Measurements from ENCODE around the gene GSE1. TPM values are rescaled to one million over a fixed set of nuclear protein-coding genes. Genes with fewer than 3 reads are reported as not detected.

Gene GSE1
- total RNA-seq, 2 donors from 2014 or later, result 57.2 to 62.5 TPM

DNA sequence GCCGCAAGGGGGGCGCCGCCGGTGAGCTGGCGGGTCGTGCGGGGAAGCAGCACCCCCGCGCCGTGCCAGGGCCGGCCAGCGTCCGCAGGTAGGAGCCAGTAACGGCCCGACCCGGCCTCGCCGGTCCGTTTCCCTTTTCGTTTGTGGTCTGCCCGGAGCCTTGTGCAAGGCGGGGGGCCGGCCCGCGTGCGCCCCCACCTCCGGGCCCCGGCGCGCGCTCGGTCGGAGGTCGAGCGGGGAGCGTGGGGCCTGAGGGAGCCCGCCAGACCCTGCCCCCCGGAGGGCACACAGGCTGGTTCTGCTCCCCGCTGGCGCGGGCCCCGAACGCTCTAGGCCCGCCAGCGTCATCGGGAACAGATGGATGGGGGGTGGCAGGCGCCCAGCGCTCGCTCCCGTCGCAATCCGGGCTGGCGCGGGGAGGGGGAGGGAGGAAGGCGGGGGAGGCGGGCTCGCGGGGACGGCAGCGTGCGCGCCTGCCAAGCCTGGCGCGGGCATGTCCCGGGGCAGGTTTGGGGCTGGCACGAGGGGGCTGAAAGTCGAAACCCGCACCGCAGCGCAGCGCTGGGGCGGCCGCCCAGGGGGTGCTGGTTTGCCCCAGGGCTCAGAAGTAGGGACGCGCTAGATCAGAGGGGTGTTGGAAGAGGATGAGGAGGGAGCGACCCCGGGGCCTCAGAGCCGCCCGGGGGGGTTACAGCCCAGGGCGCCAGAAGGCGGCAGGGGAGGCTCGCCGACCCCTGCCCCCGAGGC lies 1.5 kb upstream of the GSE1 start:
- intact Hi-C loops (cut with DNase I), result loop anchor here (2.0 to 10.0 kb wide), 3 partner anchors 191 to 497 kb away; partner anchors contain the start of gene CIBAR2 (in 1 of the 2)

DNA sequence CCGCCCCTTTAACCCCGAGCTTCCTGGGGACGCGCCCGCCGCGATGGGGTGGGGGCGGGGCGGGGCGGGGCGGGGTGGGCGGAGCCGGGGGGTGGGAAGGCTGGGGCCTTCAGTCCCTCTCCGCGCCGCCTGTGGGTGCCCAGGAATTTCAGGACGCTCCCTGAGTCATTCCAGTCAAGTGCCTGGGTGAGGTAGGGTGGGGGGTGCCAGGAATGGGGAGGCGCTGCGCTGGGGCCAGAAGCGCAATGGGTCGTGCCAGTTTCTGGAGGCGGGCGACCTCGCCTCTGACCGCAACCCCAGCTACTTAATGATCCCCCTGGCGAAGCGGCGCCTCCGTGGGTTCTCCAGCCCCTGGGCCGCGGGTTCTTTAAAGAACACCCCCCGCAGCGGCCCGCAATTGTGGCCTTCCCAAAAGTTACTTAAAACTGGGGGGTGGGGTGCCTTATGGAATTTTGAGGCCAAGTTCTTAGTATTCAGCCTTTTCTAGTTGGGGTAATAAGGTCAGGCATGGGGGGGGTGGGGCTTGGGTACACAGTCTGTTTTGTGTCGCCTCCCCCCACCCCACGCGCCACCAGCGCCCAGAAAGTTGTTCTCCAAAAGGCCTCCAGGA lies 826 bp upstream of the GSE1 start:
- peak; percentile 90 for DNase-seq (ENCODE audit: low spot score)
- intact Hi-C loops (cut with DNase I), result loop anchor here (10.0 kb wide), 2 partner anchors 337 to 497 kb away; partner anchors contain the start of gene CIBAR2 (in 1 of the 2)

More for the DNA sequence above, 1.5 kb upstream of the GSE1 start:
- DNase-seq (ENCODE audit: low spot score), result peak; percentile 94

DNA sequence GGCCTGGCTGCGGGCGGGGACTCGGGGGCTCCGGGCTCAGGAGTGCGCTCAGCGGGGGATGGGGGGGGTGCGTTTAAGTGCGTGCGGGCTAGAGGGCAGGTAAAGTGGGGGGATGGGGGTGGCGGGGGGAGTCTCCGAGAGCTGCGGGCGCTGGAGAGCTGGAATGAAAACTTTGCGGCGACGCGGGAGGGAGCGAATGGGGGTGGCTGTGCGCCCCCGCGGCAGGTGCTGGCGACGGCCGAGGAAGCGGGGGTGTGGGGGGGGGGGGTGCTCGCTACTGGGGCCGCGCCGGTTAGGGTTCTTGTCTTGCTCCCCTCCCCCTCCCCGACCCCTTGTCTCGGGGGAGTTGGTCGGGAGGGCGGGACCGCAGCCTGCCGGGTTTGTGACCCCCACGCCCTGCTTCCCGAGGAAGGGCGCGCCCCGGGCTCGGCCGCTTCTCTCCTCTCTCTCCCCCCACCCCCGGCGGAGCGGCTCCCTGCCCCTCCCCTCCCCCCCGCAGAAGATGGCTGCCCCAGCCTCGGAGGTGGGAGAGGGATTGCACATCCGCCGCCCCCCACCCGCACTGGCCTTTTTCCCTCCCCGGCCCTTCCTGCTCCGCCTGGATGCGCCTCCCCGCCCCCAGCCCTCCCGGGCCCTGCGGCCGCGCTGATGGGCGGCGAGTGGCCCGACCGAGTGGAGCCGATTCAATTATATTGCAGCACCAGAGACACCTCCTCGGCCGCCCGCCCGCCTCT lies 649 bp downstream of the GSE1 start:
- DNase-seq (ENCODE audit: low spot score), result peak; percentile 89
- intact Hi-C loops (cut with DNase I), result loop anchor here (10.0 kb wide), 2 partner anchors 339 to 499 kb away; partner anchors contain the start of gene CIBAR2 (in 1 of the 2)

DNA sequence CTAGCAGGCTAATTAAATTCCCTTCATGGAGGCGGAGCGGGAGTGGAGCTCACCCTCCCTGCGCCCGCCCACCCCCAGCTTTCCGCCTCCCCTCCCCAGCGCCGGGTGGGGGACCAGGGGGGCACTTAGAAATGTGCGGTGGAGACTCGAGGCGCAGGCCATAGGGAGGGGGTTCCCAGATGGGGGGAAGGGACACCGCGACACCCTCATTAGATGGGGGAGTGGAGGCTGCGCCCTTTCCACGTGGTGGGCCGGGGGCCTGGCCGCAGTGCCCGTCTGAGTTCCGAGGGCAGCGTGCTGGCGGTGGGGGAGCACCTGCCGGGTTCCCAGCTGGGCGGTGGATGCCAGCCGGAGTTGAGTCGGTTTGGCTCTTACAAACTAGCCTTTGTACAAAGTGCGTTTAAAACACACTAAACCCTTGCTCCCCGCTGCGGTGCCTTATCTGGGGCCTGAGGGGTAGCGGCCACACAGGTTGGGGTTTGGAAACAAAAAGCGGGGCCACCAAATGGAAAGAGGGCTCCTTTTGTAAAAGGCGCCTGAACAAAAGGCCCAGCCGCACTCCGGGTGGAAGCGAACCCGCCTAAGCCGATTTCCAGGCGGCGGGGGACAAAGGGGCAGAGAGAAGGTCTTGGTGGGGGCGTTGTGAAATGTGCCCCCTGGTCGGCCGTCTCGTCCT lies 1.4 kb downstream of the GSE1 start:
- intact Hi-C loops (cut with DNase I), result loop anchor here (10.0 kb wide), 2 partner anchors 340 to 500 kb away; partner anchors contain the start of gene CIBAR2 (in 1 of the 2)
- DNase-seq (ENCODE audit: low spot score), result no peak

DNA sequence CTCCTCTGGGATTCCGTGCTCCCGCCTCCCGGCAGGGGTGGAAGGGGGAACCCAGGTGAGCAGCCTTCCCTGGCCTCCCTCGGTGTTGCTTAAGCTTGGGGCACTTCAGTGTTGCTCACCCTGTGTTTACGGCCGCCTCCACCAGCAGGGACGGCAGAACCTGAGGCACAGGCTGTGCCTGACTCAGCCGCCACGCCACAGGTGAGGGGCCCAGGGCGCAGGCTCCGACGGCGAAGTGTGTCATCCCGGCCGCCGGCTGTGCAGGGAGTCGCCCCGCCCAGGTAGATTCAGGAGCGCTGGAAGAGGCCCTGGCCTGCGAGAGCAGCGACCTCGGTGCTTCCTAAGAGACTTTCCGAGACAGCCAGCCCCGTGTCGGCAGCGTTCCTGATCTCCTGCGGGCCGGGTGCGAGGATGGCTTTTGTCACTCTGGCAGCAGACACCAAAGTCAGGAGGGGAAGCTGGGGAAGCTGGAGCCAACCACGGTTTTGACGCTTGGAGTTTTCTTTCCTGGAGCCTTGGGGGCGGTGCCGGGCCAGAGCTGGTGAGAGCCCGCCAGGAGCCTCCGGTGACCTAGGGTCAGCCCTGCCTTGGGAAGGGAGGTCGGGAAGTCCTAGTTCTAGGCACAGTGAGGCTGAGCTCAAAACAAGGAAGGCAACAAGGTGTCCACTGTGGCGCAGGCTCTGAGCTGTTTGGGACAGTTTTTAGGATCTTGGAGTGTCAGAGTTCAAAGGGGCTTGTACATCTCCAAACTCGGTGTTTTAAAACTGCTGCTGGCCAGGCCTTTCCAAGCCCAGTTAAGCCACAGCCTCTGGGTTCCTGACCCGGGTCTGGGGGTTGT lies 2.1 kb downstream of the GSE1 start:
- DNase-seq (ENCODE audit: low spot score), result no peak
- intact Hi-C loops (cut with DNase I), result loop anchor here (10.0 kb wide), 2 partner anchors 340 to 500 kb away; partner anchors contain the start of gene CIBAR2 (in 1 of the 2)

DNA sequence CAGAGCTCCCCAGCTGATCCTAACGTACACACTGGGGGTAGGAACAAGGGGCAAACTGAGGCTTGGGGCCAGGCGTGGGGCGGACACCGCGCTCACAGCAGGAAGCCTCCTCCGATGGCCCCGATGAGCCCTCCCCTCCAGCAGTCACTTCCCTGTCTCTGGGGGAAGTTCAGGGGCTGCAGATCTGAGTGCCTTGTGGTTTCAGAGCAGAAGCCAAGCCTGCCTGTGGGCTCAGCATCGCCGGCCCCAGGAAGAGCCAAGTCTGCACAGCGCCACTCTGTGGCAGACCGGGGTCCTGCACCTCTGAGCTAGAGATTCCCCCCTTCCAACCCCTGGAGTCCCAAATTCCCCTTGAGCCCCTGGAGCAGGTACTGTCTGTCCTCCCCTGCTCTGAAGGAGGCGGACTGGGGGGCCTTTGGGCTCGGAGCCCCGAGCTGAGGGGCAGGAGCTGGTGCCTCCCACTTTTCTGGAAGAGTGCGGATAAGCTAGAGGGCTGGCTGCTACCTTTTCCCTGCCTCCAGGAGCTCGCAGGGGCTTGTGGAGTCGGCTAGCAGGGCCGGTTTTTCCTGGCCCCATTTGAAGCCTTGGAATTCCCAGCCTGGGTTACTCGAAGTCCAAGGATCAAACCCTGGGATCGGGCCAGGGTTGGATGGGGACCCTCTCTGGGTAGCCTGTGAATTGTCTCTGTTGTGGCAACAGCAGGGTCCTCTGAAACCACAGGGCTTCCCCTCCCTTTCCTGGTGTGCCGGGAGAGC lies 2.9 kb downstream of the GSE1 start:
- DNase-seq (ENCODE audit: low spot score), result peak; percentile 95
- intact Hi-C loops (cut with DNase I), result loop anchor here (1.0 to 10.0 kb wide), 3 partner anchors 40 to 501 kb away; partner anchors contain the start of gene CIBAR2 (in 1 of the 2)

DNA sequence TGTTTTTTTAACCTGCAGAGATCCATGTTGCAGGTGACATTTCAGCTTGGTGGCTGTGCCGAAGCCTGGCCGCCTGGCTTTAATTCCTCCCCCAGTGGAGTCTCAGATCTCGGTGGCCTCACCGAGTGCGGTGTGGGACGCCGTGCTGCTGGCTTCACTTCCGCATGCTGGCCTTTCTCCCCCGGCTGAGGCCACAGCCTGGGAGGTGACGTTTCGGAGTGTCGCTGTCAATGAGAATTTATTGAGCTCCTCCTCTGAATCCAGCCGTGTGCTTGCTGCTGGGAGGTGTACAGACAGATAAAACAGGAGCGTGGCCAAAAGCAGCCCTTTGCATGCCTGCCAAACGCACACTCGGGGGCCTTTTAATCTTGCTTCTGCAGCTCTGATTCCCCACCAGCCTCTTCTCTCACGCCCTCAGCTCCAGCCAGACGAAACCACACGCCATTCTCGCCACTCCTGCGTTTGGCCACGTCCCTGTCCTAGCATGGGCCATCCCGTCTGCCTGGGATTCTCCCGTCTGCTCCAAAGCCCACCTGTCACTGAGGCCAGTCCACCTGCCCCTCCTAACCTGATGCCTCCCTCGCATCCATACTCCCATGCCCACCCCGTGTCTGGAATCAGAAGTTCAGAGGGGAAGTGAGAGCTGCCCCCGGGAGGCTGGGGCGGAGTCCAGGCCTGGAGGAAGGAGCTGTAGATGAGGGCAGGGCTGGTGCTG lies 3.6 kb downstream of the GSE1 start:
- no peak for DNase-seq (ENCODE audit: low spot score)
- intact Hi-C loops (cut with DNase I), result loop anchor here (1.0 to 10.0 kb wide), 3 partner anchors 40 to 502 kb away; partner anchors contain the start of gene CIBAR2 (in 1 of the 2)

DNA sequence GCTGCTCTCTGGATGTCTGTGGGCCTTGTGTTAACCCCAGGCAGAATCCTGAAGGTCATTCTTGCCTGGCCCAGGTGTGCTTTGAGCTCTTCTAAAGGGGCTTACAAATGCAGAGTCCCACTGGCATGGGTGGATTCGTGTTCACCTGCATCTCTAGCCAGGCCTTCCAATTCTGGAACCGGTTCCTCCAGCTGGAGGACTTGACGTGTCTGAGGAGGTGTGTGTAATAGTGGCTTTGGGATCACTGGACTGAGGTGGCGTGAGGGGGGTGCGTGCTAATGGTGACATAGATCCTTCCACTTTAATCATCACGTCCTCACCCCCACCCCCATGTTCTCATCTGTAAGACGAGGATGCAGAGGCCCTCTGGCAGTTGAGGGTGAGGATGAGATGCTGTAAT lies 4.8 kb downstream of the GSE1 start:
- DNase-seq (ENCODE audit: low spot score), result no peak
- intact Hi-C loops (cut with DNase I), result loop anchor here (10.0 kb wide), 2 partner anchors 343 to 503 kb away; partner anchors contain the start of gene CIBAR2 (in 1 of the 2)

DNA sequence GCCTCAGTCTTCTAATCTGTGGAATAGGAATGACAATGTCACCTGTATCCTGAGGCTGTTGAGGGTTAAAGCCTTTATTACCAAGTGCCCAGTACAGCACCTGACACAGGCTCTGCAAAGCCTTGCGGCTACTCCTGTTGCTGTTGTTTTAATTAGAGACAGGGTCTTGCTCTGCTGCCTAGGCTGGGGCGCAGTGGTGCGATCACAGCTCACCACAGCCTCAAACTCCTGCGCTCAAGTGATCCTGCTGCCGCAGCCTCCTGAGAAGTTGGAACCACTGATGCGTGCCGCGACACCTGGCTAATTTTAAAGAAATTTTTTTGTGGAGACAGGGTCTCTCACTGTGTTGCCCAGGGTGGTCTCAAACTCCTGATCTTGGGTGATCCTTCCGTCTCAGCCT lies 5.4 kb downstream of the GSE1 start:
- intact Hi-C loops (cut with DNase I), result loop anchor here (10.0 kb wide), 2 partner anchors 344 to 504 kb away; partner anchors contain the start of gene CIBAR2 (in 1 of the 2)
- DNase-seq (ENCODE audit: low spot score), result no peak

DNA sequence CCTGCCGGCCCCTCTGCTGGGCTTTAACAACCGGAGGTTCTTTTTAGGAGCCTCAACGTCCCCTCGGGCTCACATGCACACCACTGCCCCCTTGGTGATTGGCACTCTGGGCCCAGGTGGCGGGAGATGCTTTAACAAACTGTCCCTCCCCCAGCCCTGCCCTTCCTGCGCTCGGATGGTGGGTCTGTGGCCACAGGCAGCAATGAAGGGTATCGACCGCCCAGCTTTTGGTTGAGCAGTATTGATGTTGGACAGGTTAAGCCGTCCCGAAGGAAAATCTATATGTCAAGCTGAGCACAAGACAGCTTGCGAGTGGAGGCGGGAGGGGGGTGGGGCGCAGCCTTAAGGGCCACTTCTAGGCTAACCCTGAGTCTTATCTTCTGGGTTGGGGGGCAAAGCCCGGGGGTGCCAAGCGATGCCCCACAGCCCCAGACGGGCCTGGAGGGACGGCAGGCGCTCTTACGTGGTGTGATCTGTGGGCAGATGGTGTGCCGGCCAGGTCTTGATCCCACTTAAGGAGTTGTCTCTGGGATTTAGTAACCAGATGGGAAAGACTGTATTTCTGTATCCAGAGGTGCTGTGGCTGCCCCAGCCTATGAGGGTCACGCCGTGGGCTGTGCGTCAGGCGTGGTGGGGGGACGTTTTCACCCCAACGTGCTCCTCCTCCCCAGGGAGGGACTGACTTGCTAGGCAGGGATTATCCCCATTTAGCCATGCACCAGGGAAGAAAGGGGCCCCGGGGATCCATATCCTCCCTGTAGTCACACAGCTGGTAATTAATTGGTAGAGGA lies 6.2 kb downstream of the GSE1 start:
- DNase-seq (ENCODE audit: low spot score), result no peak
- intact Hi-C loops (cut with DNase I), result loop anchor here (10.0 kb wide), 2 partner anchors 344 to 504 kb away; partner anchors contain the start of gene CIBAR2 (in 1 of the 2)

DNA sequence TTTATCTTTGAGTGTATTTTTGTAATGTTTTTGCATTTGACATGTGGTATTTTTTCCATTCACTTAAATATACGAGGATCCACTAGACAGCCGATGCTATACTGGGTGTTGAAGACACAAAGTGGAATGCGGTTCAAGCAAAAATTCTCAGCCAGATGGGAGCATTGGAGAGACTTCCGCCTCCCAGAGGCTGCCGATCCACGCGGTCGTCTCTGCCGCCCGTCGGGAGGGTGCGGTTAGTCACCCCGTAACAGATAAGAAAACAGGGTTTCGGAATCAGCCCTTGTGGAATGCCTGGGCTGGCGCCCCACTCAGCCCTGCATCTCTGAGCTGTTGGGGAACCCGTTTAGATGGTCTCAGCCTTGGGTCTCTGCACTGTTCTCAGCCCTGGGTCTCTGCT lies 7.3 kb downstream of the GSE1 start:
- DNase-seq (ENCODE audit: low spot score), result no peak
- intact Hi-C loops (cut with DNase I), result no loop called here

DNA sequence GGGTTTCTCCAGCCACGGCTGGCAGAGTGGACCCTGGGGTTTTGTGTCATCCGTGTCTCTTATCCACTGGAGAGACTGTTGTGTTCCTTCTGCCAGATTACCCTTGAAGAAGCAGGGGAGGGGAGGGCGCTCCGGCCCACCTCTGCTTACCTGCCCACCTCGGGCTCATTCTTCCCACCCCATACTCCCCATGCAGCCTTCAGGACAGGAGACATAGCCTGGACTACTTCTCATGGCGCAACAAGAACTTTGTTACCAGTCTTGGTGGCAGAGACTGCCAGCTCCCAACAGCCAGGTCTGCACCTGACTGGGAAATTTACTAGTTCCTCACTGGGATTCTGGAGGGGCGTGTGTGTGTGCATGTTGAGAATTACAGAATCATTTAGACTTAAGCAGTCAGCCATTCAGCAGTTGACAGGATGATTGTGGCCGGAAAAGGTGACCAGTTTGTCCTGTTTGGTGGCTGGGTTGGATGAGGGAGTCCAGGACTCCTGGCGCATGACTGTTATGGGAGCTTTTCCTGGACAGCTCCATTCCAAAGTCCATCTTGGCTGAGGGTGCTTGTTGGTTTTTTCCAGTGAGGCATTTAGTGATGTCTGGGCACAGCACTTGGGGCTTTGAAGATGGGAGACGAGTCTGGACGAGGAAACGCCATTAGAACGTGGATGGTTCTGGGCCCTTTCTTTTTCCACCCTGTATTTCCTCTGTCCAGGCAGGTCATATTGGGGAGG lies 8.7 kb downstream of the GSE1 start:
- intact Hi-C loops (cut with DNase I), result no loop called here
- no peak for DNase-seq (ENCODE audit: low spot score)

DNA sequence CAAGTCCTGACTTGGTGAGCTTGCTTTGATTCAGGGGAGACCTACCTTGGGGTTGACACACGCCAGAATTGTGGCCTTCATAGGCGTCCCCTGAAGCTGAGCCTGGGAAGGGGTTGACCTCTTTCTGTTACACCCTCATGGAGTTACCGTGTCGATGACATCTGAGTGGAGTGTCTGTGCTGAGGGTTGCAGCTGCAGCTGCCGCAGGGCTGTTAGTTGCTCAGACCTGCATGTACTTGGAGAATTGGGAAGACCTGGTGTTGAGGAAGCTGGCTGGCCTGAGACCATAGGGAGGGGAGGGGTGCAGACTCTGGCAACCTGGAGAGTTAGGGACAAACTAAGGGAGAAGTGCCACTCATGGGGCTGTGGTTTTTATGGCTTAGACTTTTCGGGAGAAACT lies 9.6 kb downstream of the GSE1 start:
- no peak for DNase-seq (ENCODE audit: low spot score)
- intact Hi-C loops (cut with DNase I), result no loop called here

DNA sequence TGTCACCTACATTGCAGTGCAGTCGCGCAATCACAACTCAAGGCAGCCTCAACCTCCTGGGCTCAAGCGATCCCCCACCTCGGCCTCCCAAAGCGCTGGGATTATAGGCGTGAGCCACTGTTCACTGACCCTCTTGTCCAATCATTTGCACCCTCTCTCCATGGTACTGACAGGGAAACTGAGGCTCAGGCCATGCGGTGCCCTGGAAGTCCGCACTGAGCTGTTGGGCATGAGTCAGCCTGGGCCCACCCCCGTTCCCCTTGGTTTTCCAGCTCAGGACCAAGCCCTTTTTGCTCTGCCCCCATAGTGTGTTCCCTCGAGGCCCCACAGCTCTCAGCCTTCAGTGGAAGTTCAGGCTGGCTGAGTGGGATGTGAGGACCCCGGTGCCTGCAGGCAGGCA lies 10.1 kb downstream of the GSE1 start:
- intact Hi-C loops (cut with DNase I), result no loop called here
- DNase-seq (ENCODE audit: low spot score), result no peak

DNA sequence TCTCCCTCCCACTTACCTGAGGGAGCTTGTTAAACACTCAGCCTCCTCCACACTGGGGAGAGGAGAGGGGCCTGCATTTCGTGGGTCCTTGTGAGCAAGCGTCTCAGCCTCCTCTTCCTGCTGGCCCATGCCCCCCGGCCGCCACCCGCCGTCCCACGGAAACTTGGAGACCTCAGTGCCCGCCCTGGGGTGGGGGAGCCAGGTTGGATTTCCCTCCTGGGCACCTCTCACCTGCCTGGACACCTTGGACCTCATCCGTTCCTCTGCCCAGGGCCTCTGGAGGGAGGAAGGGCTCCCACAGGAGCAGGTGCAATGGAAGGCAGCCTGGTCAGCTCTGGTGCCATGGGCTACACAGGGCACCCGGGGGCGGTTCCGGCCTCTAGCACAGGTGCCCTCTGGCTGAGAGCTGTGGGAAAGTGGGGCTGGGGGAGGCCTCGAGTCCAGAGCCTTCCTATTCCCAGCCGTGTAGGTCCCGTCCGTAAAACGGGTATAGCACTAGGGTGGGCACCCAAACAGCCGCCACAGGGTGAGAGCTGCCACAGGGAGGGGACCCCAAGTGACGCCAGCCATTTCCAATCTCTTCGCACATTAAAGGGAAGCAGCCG lies 11.0 kb downstream of the GSE1 start:
- no peak for DNase-seq (ENCODE audit: low spot score)
- intact Hi-C loops (cut with DNase I), result no loop called here

Data from posterior vena cava (tissue), 2 donors.